ENCODE data around the gene ARFIP2.
A peak's percentile ranks its signal among the peaks of the same experiment; 100 is the strongest.

- TF ChIP-seq EZH2 (IDR thresholded peaks at IDR 0.05; ENCODE audit: low read length), result no peak
- TF ChIP-seq, protein P1, sequence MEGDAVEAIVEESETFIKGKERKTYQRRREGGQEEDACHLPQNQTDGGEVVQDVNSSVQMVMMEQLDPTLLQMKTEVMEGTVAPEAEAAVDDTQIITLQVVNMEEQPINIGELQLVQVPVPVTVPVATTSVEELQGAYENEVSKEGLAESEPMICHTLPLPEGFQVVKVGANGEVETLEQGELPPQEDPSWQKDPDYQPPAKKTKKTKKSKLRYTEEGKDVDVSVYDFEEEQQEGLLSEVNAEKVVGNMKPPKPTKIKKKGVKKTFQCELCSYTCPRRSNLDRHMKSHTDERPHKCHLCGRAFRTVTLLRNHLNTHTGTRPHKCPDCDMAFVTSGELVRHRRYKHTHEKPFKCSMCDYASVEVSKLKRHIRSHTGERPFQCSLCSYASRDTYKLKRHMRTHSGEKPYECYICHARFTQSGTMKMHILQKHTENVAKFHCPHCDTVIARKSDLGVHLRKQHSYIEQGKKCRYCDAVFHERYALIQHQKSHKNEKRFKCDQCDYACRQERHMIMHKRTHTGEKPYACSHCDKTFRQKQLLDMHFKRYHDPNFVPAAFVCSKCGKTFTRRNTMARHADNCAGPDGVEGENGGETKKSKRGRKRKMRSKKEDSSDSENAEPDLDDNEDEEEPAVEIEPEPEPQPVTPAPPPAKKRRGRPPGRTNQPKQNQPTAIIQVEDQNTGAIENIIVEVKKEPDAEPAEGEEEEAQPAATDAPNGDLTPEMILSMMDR (optimal IDR thresholded peaks at IDR 0.05 in 1 of 3, IDR thresholded peaks at IDR 0.05 in 1 of 3, conservative IDR thresholded peaks at IDR 0.05 in 1 of 3; ENCODE audit: extremely low read depth in 1 of 3, insufficient read depth in 2 of 3, low read length in 3 of 3), result peak; percentile 78 to 92 (median 81)
Observed at GRCh38 chr11:6443269-6444003, 37.7 kb downstream of the ARFIP2 start.

Measured in keratinocyte (primary cell).